B cell (primary cell): ENCODE results near the gene LMAN1L. TPM values are rescaled to one million over a fixed set of nuclear protein-coding genes. Genes with fewer than 3 reads are reported as not detected.

ENCODE experiments used
- ATAC-seq: fragments of 200-7000 bp; cut with Tn5 transposase; one replicate; pipeline ENCODE4 v1.10.0; 2021; ENCODE audit warnings: low read depth, mild to moderate bottlenecking, moderate number of reproducible peaks, moderate library complexity
- CTCF ChIA-PET: fragments of 350-600 bp; sonication (Branson Sonifier 250); formaldehyde crosslinking; loops from one replicate; lab custom pipeline; 2021; ENCODE audit warnings: antibody characterized with exemption, inconsistent platforms; lab: Charles Lee
- POLR2A ChIA-PET: fragments of 350-600 bp; sonication (Branson Sonifier 250); formaldehyde crosslinking; loops from one replicate; lab custom pipeline; 2021; ENCODE audit warnings: antibody characterized with exemption; lab: Charles Lee
- DNase-seq: peaks from one replicate; pipeline ENCODE4 v3.0.0; 2013
- H2AFZ ChIP-seq: 2 replicates; pipeline ENCODE4 v1.6.1; 2012; ENCODE audit warnings: mild to moderate bottlenecking, low read depth, low read length; ENCODE audit not compliant: insufficient read depth, poor library complexity, severe bottlenecking
- H3K27ac ChIP-seq, 2 donors: 1 replicate in 1 of 2; 2 replicates in 1 of 2; pipeline ENCODE4 v1.5.1; 2012 to 2013; ENCODE audit warnings: low read length in 2 of 2, mild to moderate bottlenecking in 2 of 2, moderate library complexity in 1 of 2
- H3K27me3 ChIP-seq, 4 experiments: fragments of 200-600 bp in 1 of 4; sonication (generic) in 1 of 4; replicated peaks in 1 of 4; 1 replicate in 2 of 4; 2 replicates in 2 of 4; pipeline versions ENCODE4 v1.6.1 to v1.7.0; 2013 to 2016; ENCODE audit warnings: low read length in 3 of 4, mild to moderate bottlenecking in 2 of 4, mixed read lengths in 1 of 4, moderate library complexity in 1 of 4; ENCODE audit not compliant: insufficient read depth in 4 of 4, control insufficient read depth in 3 of 4; ENCODE audit errors: control extremely low read depth in 1 of 4
- H3K36me3 ChIP-seq, 2 experiments: replicated peaks in 1 of 2; 1 replicate in 1 of 2; 2 replicates in 1 of 2; pipeline versions ENCODE4 v1.6.1 to v1.7.1; 2013; ENCODE audit warnings: low read length in 1 of 2; ENCODE audit not compliant: insufficient read depth in 2 of 2, control insufficient read depth in 1 of 2; ENCODE audit errors: control extremely low read depth in 1 of 2, extremely low read depth in 1 of 2
- H3K4me1 ChIP-seq, 2 donors: fragments of 200-600 bp in 1 of 2; sonication (generic) in 1 of 2; 1 replicate in 1 of 2; 2 replicates in 1 of 2; pipeline versions ENCODE4 v1.5.1 to v1.6.1; 2013 to 2017; ENCODE audit warnings: low read length in 2 of 2; ENCODE audit not compliant: control insufficient read depth in 2 of 2, insufficient read depth in 2 of 2
- H3K4me2 ChIP-seq: replicated peaks from 2 replicates; pipeline ENCODE3; 2012; ENCODE audit warnings: mild to moderate bottlenecking, low read depth, low read length; ENCODE audit not compliant: poor library complexity, severe bottlenecking
- H3K4me3 ChIP-seq, 5 experiments: fragments of 200-600 bp in 1 of 5; sonication (generic) in 1 of 5; 1 replicate in 3 of 5; 2 replicates in 2 of 5; pipeline versions ENCODE4 v1.5.1 to v1.7.0; 2011 to 2016; ENCODE audit warnings: low read length in 4 of 5, mild to moderate bottlenecking in 4 of 5, low read depth in 2 of 5, control low read depth in 1 of 5, moderate library complexity in 1 of 5; ENCODE audit not compliant: insufficient read depth in 1 of 5; ENCODE audit errors: control extremely low read depth in 1 of 5, extremely low read depth in 1 of 5
- H3K79me2 ChIP-seq: fragments of 200-600 bp; sonication (generic); one replicate; pipeline ENCODE4 v1.6.0; 2016; ENCODE audit warnings: low read length; ENCODE audit not compliant: control insufficient read depth, insufficient read depth
- H3K9ac ChIP-seq: fragments of 200-600 bp; sonication (generic); 2 replicates; pipeline ENCODE4 v1.6.1; 2017; ENCODE audit warnings: mild to moderate bottlenecking, low read length, moderate library complexity
- H3K9me3 ChIP-seq, 3 donors: one replicate each; pipeline versions ENCODE4 v1.6.1 to v1.7.1; 2013; ENCODE audit warnings: low read length in 2 of 3; ENCODE audit not compliant: control insufficient read depth in 2 of 3, insufficient read depth in 1 of 3; ENCODE audit errors: control extremely low read depth in 1 of 3
- H4K20me1 ChIP-seq: 2 replicates; pipeline ENCODE4 v1.6.0; 2012; ENCODE audit warnings: mild to moderate bottlenecking, low read length; ENCODE audit not compliant: insufficient read depth, control insufficient read depth, poor library complexity, severe bottlenecking
- H3K27ac Mint-ChIP-seq: one replicate; pipeline ENCODE4 v1.8.0; 2021; ENCODE audit warnings: mixed read lengths
- H3K27me3 Mint-ChIP-seq: one replicate; pipeline ENCODE4 v1.8.0; 2021; ENCODE audit warnings: mixed read lengths
- H3K4me1 Mint-ChIP-seq: one replicate; pipeline ENCODE4 v1.8.0; 2021; ENCODE audit warnings: mixed read lengths
- H3K4me3 Mint-ChIP-seq: one replicate; pipeline ENCODE4 v1.8.0; 2021; ENCODE audit warnings: mixed read lengths
- H3K9me3 Mint-ChIP-seq: one replicate; pipeline ENCODE4 v1.8.0; 2022; ENCODE audit warnings: mixed read lengths; ENCODE audit not compliant: insufficient read depth
- CTCF ChIP-seq: fragments of 200-600 bp; IDR thresholded peaks from one replicate; pipeline ENCODE4 v1.8.0; 2022; ENCODE audit warnings: antibody characterized with exemption, mild to moderate bottlenecking
- EZH2 ChIP-seq: IDR thresholded peaks from 2 replicates; pipeline ENCODE4 v1.6.1; 2012; ENCODE audit warnings: borderline replicate concordance, low read depth, mild to moderate bottlenecking, moderate library complexity, low read length; ENCODE audit not compliant: insufficient read depth, poor library complexity, severe bottlenecking
- WGBS: methylation state at CpG from one replicate; pipeline ENCODE4 v1.1.5; 2013; ENCODE audit warnings: missing lambda C conversion rate; ENCODE audit not compliant: insufficient coverage; 5-methylcytosine and 5-hydroxymethylcytosine counted together
- intact Hi-C: fragments of 100-400 bp; cut with micrococcal nuclease; formaldehyde crosslinking; loops from one replicate; pipeline ENCODE4 v1.10.0; 2022
- polyA plus RNA-seq: library from polyadenylated mRNA; depleted of rRNA; stranded (reverse); fragments of >200 nt; gene quantifications from 2 replicates; pipeline ENCODE4 v1.2.3, GENCODE V29; 2012
- total RNA-seq, 2 donors: library from RNA; stranded (reverse); fragments of 120-200 nt in 1 of 2; gene quantifications; 1 replicate in 1 of 2; 2 replicates in 1 of 2; pipeline versions ENCODE4 v1.2.3 to v1.2.4, GENCODE V29; 2013 to 2022

The LMAN1L gene
- total and polyA plus RNA-seq, 2 donors (not counting 1 experiment from before 2014, with no cell fraction given), result 0.60 to 1.1 TPM

DNA sequence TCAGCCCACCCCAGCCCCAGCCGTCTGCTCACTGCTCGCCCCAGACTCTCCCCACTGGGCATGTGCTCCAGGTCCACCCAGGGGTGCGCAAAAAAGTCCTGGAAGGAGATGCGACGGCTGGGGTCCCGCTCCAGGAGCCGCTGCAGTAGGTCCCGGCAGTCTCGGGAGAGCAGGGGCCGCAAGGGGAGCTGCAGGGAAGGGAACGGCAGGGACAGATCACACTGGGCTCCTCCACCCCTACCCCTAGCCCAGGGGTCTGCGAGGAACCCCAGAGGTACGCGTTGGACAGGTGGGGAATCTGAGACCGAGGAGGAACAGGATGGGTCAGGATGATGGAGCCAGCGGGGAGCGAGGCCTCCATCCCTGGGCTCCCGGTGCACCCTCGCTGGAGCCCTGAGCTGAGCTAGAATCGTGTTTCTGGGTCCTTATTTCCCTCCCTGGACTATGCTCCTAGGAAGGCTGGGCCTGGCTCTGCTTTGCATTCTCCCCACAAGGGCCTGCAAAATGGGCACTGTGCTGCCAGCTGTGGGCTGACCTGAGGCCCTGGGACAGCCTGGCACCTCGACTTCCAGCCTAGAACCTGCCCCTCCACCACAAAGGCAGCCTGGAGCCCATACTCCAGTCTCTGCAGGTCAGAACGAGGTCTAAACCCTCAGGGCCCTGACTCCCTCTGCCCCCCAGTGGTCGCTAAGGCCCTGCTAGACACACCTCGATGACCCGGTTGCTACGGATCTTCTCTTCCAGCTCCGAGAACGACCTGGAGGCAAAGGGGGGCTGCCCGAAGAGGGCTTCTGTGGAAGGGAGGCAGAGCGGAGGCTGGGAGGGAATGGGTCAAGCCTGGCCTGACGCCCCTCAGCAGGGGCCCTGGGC lies 27.1 kb downstream of the LMAN1L start:
- ATAC-seq, result no peak
- Histone ChIP-seq H3K4me1 (peaks cover 16 to 28% of the 10 kb centered on the region in 2 donors), H3K79me2 (peaks cover 7% of the 10 kb centered on the region), H3K9ac (no peak overlapping the region), H2AFZ (no peak overlapping the region), H3K4me2 (no peak overlapping the region), H3K4me3 (no peak overlapping the region), H4K20me1 (no peaks in the 10 kb centered on the region), H3K36me3 (peaks cover 0 to 10% of the 10 kb centered on the region in 2 experiments), H3K9me3 (no peaks in the 10 kb centered on the region), H3K27ac (no peak overlapping the region), H3K27me3 (no peaks in the 10 kb centered on the region)
- H3K27me3 Mint-ChIP-seq, result no peaks in the 10 kb centered on the region
- no peak for DNase-seq
- ChIA-PET POLR2A (no interaction called here), CTCF (interaction anchor here (0.9 to 10.2 kb wide), 4 partner anchors 18 to 69 kb away, joined by 3 to 98 read pairs (median 4); no protein-coding TSS in a partner anchor)
- no peaks in the 10 kb centered on the region for H3K9me3 Mint-ChIP-seq
- no peak overlapping the region for H3K27ac Mint-ChIP-seq
- intact Hi-C loops, result loop anchor here (5.0 kb wide), 1 partner anchor 52 kb away; no protein-coding TSS in a partner anchor
- WGBS, result 94% methylated on average over 29 of the region's 31 CpGs
- peaks cover 30% of the 10 kb centered on the region for H3K4me1 Mint-ChIP-seq
- H3K4me3 Mint-ChIP-seq, result no peak overlapping the region
- TF ChIP-seq CTCF, result no peak
- TF ChIP-seq EZH2, result no peak
